HG02973 (cell line): ENCODE data around the gene GIPC2.
A peak's percentile ranks its signal among the peaks of the same experiment; 100 is the strongest.

ENCODE experiments used
- ATAC-seq: cut with Tn5 transposase; IDR thresholded peaks from one replicate; pipeline ENCODE4 v1.9.1; 2021; ENCODE audit warnings: moderate library complexity; ENCODE audit not compliant: unreplicated experiment

The GIPC2 gene

GRCh38 chr1:78036450-78036849 is 9.3 kb upstream of the GIPC2 start:
- ATAC-seq = no peak

GRCh38 chr1:78038071-78038470 is 7.7 kb upstream of the GIPC2 start:
- ATAC-seq = no peak

GRCh38 chr1:78038491-78038939 is 7.3 kb upstream of the GIPC2 start:
- no peak for ATAC-seq

- no peak for ATAC-seq
Measured at GRCh38 chr1:78040484-78041089, 5.2 kb upstream of the GIPC2 start.

- ATAC-seq = no peak
Measured at GRCh38 chr1:78043436-78043835, 2.3 kb upstream of the GIPC2 start.

GRCh38 chr1:78044796-78045562 is 787 bp upstream of the GIPC2 start:
- ATAC-seq = no peak

- no peak for ATAC-seq
Measured at GRCh38 chr1:78045563-78045925, 222 bp upstream of the GIPC2 start.

- no peak for ATAC-seq
Measured at GRCh38 chr1:78047106-78047505, 1.3 kb downstream of the GIPC2 start.

GRCh38 chr1:78047631-78048030 is 1.9 kb downstream of the GIPC2 start:
- no peak for ATAC-seq

GRCh38 chr1:78048446-78048845 is 2.7 kb downstream of the GIPC2 start:
- ATAC-seq = no peak

- ATAC-seq = no peak
Measured at GRCh38 chr1:78049396-78049795, 3.6 kb downstream of the GIPC2 start.

- no peak for ATAC-seq
Measured at GRCh38 chr1:78051005-78051404, 5.2 kb downstream of the GIPC2 start.

- no peak for ATAC-seq
Measured at GRCh38 chr1:78052685-78053405, 7.1 kb downstream of the GIPC2 start.

- ATAC-seq = no peak
Measured at GRCh38 chr1:78053498-78053897, 7.7 kb downstream of the GIPC2 start.

GRCh38 chr1:78054559-78054958 is 8.8 kb downstream of the GIPC2 start:
- no peak for ATAC-seq

GRCh38 chr1:78054972-78055371 is 9.2 kb downstream of the GIPC2 start:
- no peak for ATAC-seq

GRCh38 chr1:78055565-78056132 is 9.9 kb downstream of the GIPC2 start:
- no peak for ATAC-seq

GRCh38 chr1:78058670-78059069 is 12.9 kb downstream of the GIPC2 start:
- no peak for ATAC-seq

GRCh38 chr1:78060857-78061563 is 15.2 kb downstream of the GIPC2 start:
- peak; percentile 93 for ATAC-seq

- no peak for ATAC-seq
Measured at GRCh38 chr1:78061825-78062523, 16.2 kb downstream of the GIPC2 start.
